Testis (tissue), 3 donors: Measurements from ENCODE around the gene ZBTB7C. TPM values are rescaled to one million over a fixed set of nuclear protein-coding genes. Genes with fewer than 3 reads are reported as not detected.

ENCODE experiments used
- DNase-seq: peaks from one replicate; pipeline ENCODE4 v3.0.0-alpha.2; 2019
- H3K27ac ChIP-seq, 2 donors: fragments of 200-600 bp; sonication (generic); one replicate each; pipeline ENCODE4 v1.5.1; 2019
- H3K27me3 ChIP-seq: fragments of 200-600 bp; sonication (generic); one replicate; pipeline ENCODE4 v1.5.1; 2019
- H3K36me3 ChIP-seq: fragments of 200-600 bp; sonication (generic); one replicate; pipeline ENCODE4 v1.5.1; 2017; ENCODE audit warnings: low read depth; ENCODE audit errors: missing control alignments
- H3K4me1 ChIP-seq: fragments of 200-600 bp; sonication (generic); one replicate; pipeline ENCODE4 v1.5.1; 2019
- H3K4me3 ChIP-seq, 2 donors: fragments of 200-600 bp; sonication (generic); one replicate each; pipeline ENCODE4 v1.5.1; 2017 to 2019
- H3K9me3 ChIP-seq: fragments of 200-600 bp; sonication (generic); one replicate; pipeline ENCODE4 v1.5.1; 2017
- CTCF ChIP-seq, 3 experiments: fragments of 450-650 bp in 2 of 3; fragments of 200-600 bp in 1 of 3; sonication (generic) in 1 of 3; IDR thresholded peaks; one replicate each; pipeline ENCODE4 v1.5.1; 2016 to 2019; ENCODE audit warnings: antibody characterized with exemption in 3 of 3, mild to moderate bottlenecking in 2 of 3, moderate library complexity in 1 of 3
- POLR2A ChIP-seq: fragments of 450-650 bp; IDR thresholded peaks from one replicate; pipeline ENCODE4 v1.6.1; 2017; ENCODE audit warnings: antibody characterized with exemption, mild to moderate bottlenecking, moderate library complexity
- WGBS, 2 donors: methylation state at CpG; one replicate each; pipeline ENCODE4 v1.1.5; 2018; 5-methylcytosine and 5-hydroxymethylcytosine counted together
- intact Hi-C: fragments of 100-400 bp; cut with DNase I; formaldehyde crosslinking; loops from one replicate; pipeline ENCODE4 v1.15.1; 2023; ENCODE audit warnings: low total_unique reads
- polyA plus RNA-seq: library from polyadenylated mRNA; stranded (reverse); fragments of 350-450 nt; fragmentation: Illumina TruSeq; extraction: RNeasy Lipid Tissue Mini Kit (QIAGEN cat#74804); gene quantifications from one replicate; pipeline ENCODE4 v1.2.3, GENCODE V29; 2014; ENCODE audit warnings: low read depth, low replicate concordance; ENCODE audit not compliant: insufficient read depth
- total RNA-seq, 2 donors: library from RNA; depleted of rRNA; stranded (reverse); fragments of >200 nt; gene quantifications; one replicate each; pipeline ENCODE4 v1.2.3, GENCODE V29; 2016

The ZBTB7C gene
- total and polyA plus RNA-seq, 3 donors from 2014 or later = 14.1 to 65.4 (median 42.4) TPM

DNA sequence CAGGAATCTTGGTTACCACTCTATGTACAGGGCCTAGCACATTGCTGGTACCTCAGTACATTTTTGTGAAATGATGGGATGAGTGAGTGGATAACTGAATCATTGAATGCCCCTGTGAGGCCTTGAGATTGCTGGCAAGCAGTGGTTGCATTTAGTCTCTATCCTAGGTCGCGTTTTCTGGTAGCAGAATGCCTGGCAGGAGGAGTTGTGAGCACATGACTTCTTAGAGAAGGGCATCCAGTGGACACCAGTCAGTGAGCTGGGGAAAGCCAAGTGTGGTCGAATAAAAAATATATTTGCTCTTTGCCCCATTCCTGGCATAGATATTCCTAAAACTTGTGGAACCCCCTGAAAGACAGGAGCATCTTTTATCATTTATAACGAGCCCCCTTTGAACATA lies 416.9 kb downstream of the ZBTB7C start:
- Histone ChIP-seq H3K27ac (no peak overlapping the region), H3K27me3 (no peaks in the 10 kb centered on the region), H3K4me3 (no peak overlapping the region), H3K4me1 (no peaks in the 10 kb centered on the region), H3K36me3 (no peaks in the 10 kb centered on the region), H3K9me3 (no peaks in the 10 kb centered on the region)
- intact Hi-C loops = no loop called here
- 74 to 95% methylated on average over 4 of the region's 4 CpGs for WGBS, 2 donors
- DNase-seq = no peak
- no peak for TF ChIP-seq POLR2A
- no peak for TF ChIP-seq CTCF (IDR thresholded peaks at IDR 0.05)

DNA sequence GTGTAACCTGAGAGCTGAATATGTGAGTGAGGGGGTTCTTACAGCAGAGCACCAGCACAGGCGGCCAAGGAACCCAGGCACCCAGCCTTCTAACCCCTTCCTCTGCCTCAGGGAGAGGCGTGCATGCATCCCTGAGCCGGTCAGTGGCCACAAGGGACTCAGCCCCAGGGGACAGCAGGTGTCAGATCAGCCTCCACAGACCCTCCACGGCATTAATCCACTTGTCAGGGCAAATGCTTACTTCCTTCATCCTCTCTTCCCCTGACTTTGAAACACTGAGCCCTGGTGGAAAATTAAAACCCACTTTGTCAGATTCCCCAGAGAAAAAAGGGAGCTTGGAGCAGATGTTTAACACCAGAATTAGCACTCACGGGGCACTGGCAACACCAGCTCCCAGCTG lies 418.2 kb downstream of the ZBTB7C start:
- Histone ChIP-seq H3K27ac (no peak overlapping the region), H3K27me3 (no peaks in the 10 kb centered on the region), H3K36me3 (no peaks in the 10 kb centered on the region), H3K4me1 (no peaks in the 10 kb centered on the region), H3K9me3 (no peaks in the 10 kb centered on the region), H3K4me3 (no peak overlapping the region)
- no peak for DNase-seq
- TF ChIP-seq POLR2A = no peak
- no peak for TF ChIP-seq CTCF (IDR thresholded peaks at IDR 0.05)
- 92 to 95% methylated on average over 2 to 5 of the region's 5 CpGs for WGBS, 2 donors
- intact Hi-C loops = no loop called here

GRCh38 chr18:47987388-47987699 lies 421.8 kb downstream of the ZBTB7C start:
- intact Hi-C loops = no loop called here
- Histone ChIP-seq H3K27ac (no peak overlapping the region), H3K4me1 (no peaks in the 10 kb centered on the region), H3K9me3 (no peaks in the 10 kb centered on the region), H3K36me3 (no peaks in the 10 kb centered on the region), H3K4me3 (no peak overlapping the region), H3K27me3 (no peaks in the 10 kb centered on the region)
- TF ChIP-seq CTCF (IDR thresholded peaks at IDR 0.05) (no peak), POLR2A (no peak)
- DNase-seq = no peak
- 66 to 84% methylated on average over 3 of the region's 3 CpGs for WGBS, 2 donors

DNA sequence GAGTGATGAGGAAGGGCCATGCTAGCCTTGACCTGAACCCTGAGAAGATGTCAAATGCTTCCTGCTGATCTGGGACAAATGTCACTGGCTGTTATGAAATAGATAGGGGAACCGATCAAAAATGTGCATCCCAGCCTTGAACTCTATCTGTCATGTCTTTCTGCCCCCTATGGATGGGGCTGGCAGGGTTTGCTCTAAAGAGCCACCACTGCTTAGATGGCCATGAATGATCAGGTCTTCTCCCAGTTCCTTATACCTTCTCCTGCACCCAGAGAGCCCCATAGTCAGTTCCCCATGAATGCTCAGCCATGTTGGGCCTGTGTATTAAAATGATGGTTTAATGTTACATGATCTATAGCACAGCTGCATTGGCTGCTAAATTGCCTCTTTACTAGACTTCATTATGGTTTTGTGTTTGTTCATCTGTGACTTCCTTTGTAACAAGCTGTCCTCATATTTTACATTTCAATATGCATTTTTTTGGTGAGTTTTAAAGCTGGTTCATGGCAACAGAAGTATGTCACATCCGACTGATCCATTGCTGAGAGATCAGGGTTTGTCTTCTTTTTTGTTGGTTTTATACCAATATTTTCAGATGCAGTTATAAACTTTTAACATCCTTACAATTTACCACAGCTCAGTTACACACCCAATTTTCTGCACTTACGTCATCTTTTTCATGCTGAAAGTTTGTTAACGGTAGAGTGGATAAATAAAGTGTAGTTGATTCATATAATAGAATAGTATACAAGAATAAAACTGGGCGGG lies 422.4 kb downstream of the ZBTB7C start:
- WGBS, 2 donors = 78 to 80% methylated on average over 5 of the region's 5 CpGs
- no peak for DNase-seq
- intact Hi-C loops = no loop called here
- Histone ChIP-seq H3K4me3 (no peak overlapping the region), H3K4me1 (no peaks in the 10 kb centered on the region), H3K27ac (no peak overlapping the region), H3K27me3 (no peaks in the 10 kb centered on the region), H3K36me3 (no peaks in the 10 kb centered on the region), H3K9me3 (no peaks in the 10 kb centered on the region)
- no peak for TF ChIP-seq POLR2A
- TF ChIP-seq CTCF (IDR thresholded peaks at IDR 0.05) = no peak

DNA sequence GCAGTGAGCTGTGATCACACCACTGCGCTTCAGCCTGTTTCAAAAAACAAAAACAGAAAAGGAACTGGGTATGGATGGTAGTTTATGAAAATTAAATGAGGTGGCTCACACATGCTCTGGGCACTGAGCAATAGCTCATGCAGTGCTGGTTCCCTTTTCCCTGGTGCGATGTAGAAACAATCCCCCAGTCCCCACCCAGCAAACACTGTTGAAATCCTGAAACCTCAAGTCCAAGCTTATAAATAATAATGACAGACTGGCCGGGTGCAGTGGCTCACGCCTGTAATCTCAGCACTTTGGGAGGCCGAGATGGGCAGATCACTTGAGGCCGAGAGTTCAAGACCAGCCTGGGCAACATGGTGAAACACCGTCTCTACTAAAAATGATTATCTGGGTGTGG lies 423.3 kb downstream of the ZBTB7C start:
- intact Hi-C loops = no loop called here
- TF ChIP-seq POLR2A (no peak), CTCF (IDR thresholded peaks at IDR 0.05) (no peak)

More for the DNA sequence above, 423.3 kb downstream of the ZBTB7C start:
- WGBS, 2 donors = 87 to 96% methylated on average over 7 of the region's 7 CpGs
- Histone ChIP-seq H3K4me1 (no peaks in the 10 kb centered on the region), H3K9me3 (no peaks in the 10 kb centered on the region), H3K27me3 (no peaks in the 10 kb centered on the region), H3K27ac (no peak overlapping the region), H3K4me3 (no peak overlapping the region), H3K36me3 (no peaks in the 10 kb centered on the region)
- DNase-seq = no peak
